H1 (cell line): ENCODE results near the gene PSMB3. TPM values are rescaled to one million over a fixed set of nuclear protein-coding genes. Genes with fewer than 3 reads are reported as not detected.

Experiments
- ASH2L ChIP-seq: fragments of 200-600, 300-600 bp; sonication (generic); IDR thresholded peaks from one replicate; pipeline ENCODE4 v1.7.1; 2017; ENCODE audit warnings: low read length
- TAF1 ChIP-seq: IDR thresholded peaks from 2 replicates; pipeline ENCODE4 v1.6.1; 2011; ENCODE audit warnings: mild to moderate bottlenecking, low read depth, low read length
- polyA plus RNA-seq, 7 experiments: library from polyadenylated mRNA; depleted of rRNA in 3 of 7; stranded (reverse) in 5 of 7; unstranded in 2 of 7; fragments of >200 nt in 5 of 7; fragments of 200-250 nt in 2 of 7; gene quantifications; 1 replicate in 5 of 7; 2 replicates in 1 of 7; 4 replicates in 1 of 7; pipeline versions ENCODE4 v1.2.1 to v1.2.3, GENCODE V29; 2011 to 2013; ENCODE audit warnings: missing spikeins in 2 of 7, mixed read lengths in 2 of 7
- total RNA-seq: library from RNA; stranded (reverse); fragmentation: NEBNext Ultra II Directional; extraction: Animal tissue kit (Norgen Biotek cat#: 25700); gene quantifications from 2 replicates; pipeline ENCODE4 v1.2.1, GENCODE V29; 2021

Gene PSMB3
- total and polyA plus RNA-seq, 2 of the 8 experiments (the other 6 are each of a cell fraction or from before 2014, with no cell fraction given) = 291 to 914 TPM

DNA sequence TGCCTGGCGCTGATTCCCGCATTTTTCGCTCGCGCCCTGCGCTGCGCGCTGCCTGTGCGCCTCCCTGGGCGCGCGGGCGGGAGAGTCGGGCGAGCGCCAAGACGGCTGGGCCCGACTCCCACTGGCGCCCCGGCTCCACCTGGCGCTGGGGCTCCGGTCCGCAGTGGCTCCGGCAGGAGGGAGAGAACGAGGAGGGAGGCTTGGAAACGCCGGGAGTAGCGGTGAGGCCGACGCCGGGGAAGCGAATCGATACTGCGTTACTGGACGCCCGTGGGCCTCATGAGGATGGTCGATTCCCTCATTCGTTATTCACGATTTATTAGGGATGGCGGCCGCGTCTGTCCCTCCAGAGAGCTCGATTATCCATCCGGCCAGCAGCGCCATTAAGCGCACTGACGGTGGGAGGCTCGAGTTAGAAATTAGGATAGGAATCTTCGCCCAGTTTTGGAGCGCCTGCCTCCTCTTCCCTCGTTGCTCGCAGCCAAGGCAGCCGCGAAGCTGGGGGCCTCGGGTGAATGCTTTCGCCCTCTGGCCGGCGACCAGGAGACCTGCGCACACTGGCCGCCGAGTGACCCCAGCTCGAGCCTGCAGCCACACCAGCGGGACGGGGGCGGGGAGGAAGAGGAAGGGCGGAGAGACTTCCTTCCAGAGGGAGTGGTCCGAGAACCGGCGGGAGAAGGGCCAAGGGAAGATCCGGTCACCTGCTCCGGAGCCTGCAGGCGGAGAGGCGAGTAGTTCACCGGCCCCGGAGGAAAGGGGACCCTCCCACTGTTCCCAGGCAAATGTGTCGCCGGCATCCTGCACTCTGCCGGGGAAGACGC lies 3.1 kb upstream of the PSMB3 start (continued):
- no peak for TF ChIP-seq ASH2L
- peak; percentile 77 for TF ChIP-seq TAF1
- TF ChIP-seq, all 59 proteins: peak for 15
